ENCODE measurements around the gene KRTAP4-8.
"Not testable (repeated sequence)": the region's sequence is repeated elsewhere in the genome, so short reads cannot be mapped to it uniquely, and the experiment has no call there.

Gene KRTAP4-8

GRCh38 chr17:41064301-41064700, 33.6 kb downstream of the KRTAP4-8 start:
- DNase-seq = no peak

- no peak for DNase-seq
Observed at GRCh38 chr17:41063449-41063848, 34.5 kb downstream of the KRTAP4-8 start.

- DNase-seq = no peak
Observed at GRCh38 chr17:41061964-41062363, 36.0 kb downstream of the KRTAP4-8 start.

- DNase-seq = no peak
Observed at GRCh38 chr17:41060052-41060604, 37.8 kb downstream of the KRTAP4-8 start, which contains the start of gene KRTAP2-3. Gene KRTAP2-3, minus strand, starts transcription at chr17:41060114. Its CDS starts 64 bp downstream, at chr17:41060050.

- not testable (repeated sequence) for DNase-seq
Observed at GRCh38 chr17:41059276-41060051, 38.5 kb downstream of the KRTAP4-8 start.

GRCh38 chr17:41058741-41059140, 39.2 kb downstream of the KRTAP4-8 start:
- no peak for DNase-seq

GRCh38 chr17:41057547-41057946, 40.4 kb downstream of the KRTAP4-8 start:
- no peak for DNase-seq

- DNase-seq = not testable (repeated sequence)
Observed at GRCh38 chr17:41055130-41055529, 42.8 kb downstream of the KRTAP4-8 start, which contains the start of gene KRTAP2-2. Gene KRTAP2-2, minus strand, starts transcription at chr17:41055230. Its CDS starts 19 bp downstream, at chr17:41055211.

GRCh38 chr17:41054556-41054955, 43.4 kb downstream of the KRTAP4-8 start:
- not testable (repeated sequence) for DNase-seq

- no peak for DNase-seq
Observed at GRCh38 chr17:41054025-41054424, 43.9 kb downstream of the KRTAP4-8 start.

- no peak for DNase-seq
Observed at GRCh38 chr17:41052566-41052965, 45.4 kb downstream of the KRTAP4-8 start.

- DNase-seq = no peak
Observed at GRCh38 chr17:41049110-41049509, 48.8 kb downstream of the KRTAP4-8 start.

- no peak for DNase-seq
Observed at GRCh38 chr17:41048441-41048840, 49.5 kb downstream of the KRTAP4-8 start.

All from AML-193 (cell line).